H9 (cell line): ENCODE data around the gene LIPC. TPM values are rescaled to one million over a fixed set of nuclear protein-coding genes. Genes with fewer than 3 reads are reported as not detected.

Source experiments
- DNase-seq: peaks from one replicate; pipeline ENCODE4 v3.0.0-alpha.2; 2017
- H2AFZ ChIP-seq: one replicate; pipeline ENCODE4 v1.6.1; 2013; ENCODE audit warnings: mild to moderate bottlenecking, low read length, control low read depth, moderate library complexity
- H2AK5ac ChIP-seq: 2 replicates; pipeline ENCODE4 v1.6.1; 2013; ENCODE audit warnings: low read length, control low read depth, mixed read lengths; ENCODE audit not compliant: insufficient read length
- H2BK120ac ChIP-seq: one replicate; pipeline ENCODE4 v1.6.1; 2013; ENCODE audit warnings: low read depth, mild to moderate bottlenecking, low read length, control low read depth, inconsistent platforms; ENCODE audit not compliant: poor library complexity, severe bottlenecking
- H2BK12ac ChIP-seq: 2 replicates; pipeline ENCODE4 v1.6.1; 2013; ENCODE audit warnings: low read length, control low read depth, mixed read lengths, low read depth; ENCODE audit not compliant: insufficient read length
- H2BK15ac ChIP-seq: 2 replicates; pipeline ENCODE4 v1.6.1; 2013; ENCODE audit warnings: low read depth, low read length, control low read depth
- H2BK20ac ChIP-seq: one replicate; pipeline ENCODE4 v1.6.1; 2013; ENCODE audit warnings: low read depth, mild to moderate bottlenecking, low read length, control low read depth, inconsistent platforms; ENCODE audit not compliant: poor library complexity, severe bottlenecking
- H2BK5ac ChIP-seq: 2 replicates; pipeline ENCODE4 v1.6.1; 2013; ENCODE audit warnings: low read length, control low read depth, mixed read lengths; ENCODE audit not compliant: insufficient read length
- H3K14ac ChIP-seq: 2 replicates; pipeline ENCODE4 v1.6.1; 2013; ENCODE audit warnings: low read length, control low read depth; ENCODE audit not compliant: insufficient read depth
- H3K18ac ChIP-seq: 2 replicates; pipeline ENCODE4 v1.6.1; 2013; ENCODE audit warnings: low read depth, mild to moderate bottlenecking, mixed read lengths, low read length, control low read depth; ENCODE audit not compliant: insufficient read length
- H3K23ac ChIP-seq: 2 replicates; pipeline ENCODE4 v1.6.1; 2013; ENCODE audit warnings: low read length, control low read depth, mixed read lengths, low read depth; ENCODE audit not compliant: insufficient read length
- H3K23me2 ChIP-seq: 2 replicates; pipeline ENCODE4 v1.6.1; 2013; ENCODE audit warnings: low read depth, mild to moderate bottlenecking, mixed read lengths, low read length, control low read depth; ENCODE audit not compliant: insufficient read length, poor library complexity, severe bottlenecking
- H3K27ac ChIP-seq: 2 replicates; pipeline ENCODE4 v1.5.1; 2013; ENCODE audit warnings: low read length, control low read depth, mixed read lengths, low read depth; ENCODE audit not compliant: insufficient read length
- H3K27me3 ChIP-seq: 2 replicates; pipeline ENCODE4 v1.6.1; 2013; ENCODE audit warnings: low read length, control low read depth, inconsistent platforms; ENCODE audit not compliant: insufficient read depth
- H3K4ac ChIP-seq: 2 replicates; pipeline ENCODE4 v1.6.1; 2013; ENCODE audit warnings: low read depth, mild to moderate bottlenecking, control low read depth, inconsistent platforms, low read length, moderate library complexity
- H3K4me1 ChIP-seq: 2 replicates; pipeline ENCODE4 v1.6.1; 2013; ENCODE audit warnings: low read length, control low read depth, inconsistent platforms; ENCODE audit not compliant: insufficient read depth
- H3K4me2 ChIP-seq: 2 replicates; pipeline ENCODE4 v1.6.1; 2013; ENCODE audit warnings: low read length, control low read depth, mixed read lengths; ENCODE audit not compliant: insufficient read length, insufficient read depth
- H3K56ac ChIP-seq: 2 replicates; pipeline ENCODE4 v1.6.1; 2013; ENCODE audit warnings: low read depth, mild to moderate bottlenecking, mixed read lengths, low read length, control low read depth; ENCODE audit not compliant: insufficient read length
- H3K79me1 ChIP-seq: 2 replicates; pipeline ENCODE4 v1.6.1; 2013; ENCODE audit warnings: low read depth, mild to moderate bottlenecking, moderate library complexity, low read length, control low read depth, inconsistent platforms; ENCODE audit not compliant: insufficient read depth, poor library complexity, severe bottlenecking
- H3K79me2 ChIP-seq: 2 replicates; pipeline ENCODE4 v1.6.1; 2013; ENCODE audit warnings: low read length, control low read depth, inconsistent platforms; ENCODE audit not compliant: insufficient read depth
- H3K9ac ChIP-seq: 2 replicates; pipeline ENCODE4 v1.6.1; 2013; ENCODE audit warnings: low read length, control low read depth, mixed read lengths; ENCODE audit not compliant: insufficient read length; ENCODE audit errors: extremely low read depth
- H3K9me3 ChIP-seq: one replicate; pipeline ENCODE4 v1.6.1; 2013; ENCODE audit warnings: low read depth, low read length, inconsistent platforms; ENCODE audit not compliant: control insufficient read depth
- H3T11ph ChIP-seq: one replicate; pipeline ENCODE4 v1.6.1; 2013; ENCODE audit warnings: mild to moderate bottlenecking, low read length, control low read depth, inconsistent platforms
- H4K20me1 ChIP-seq: one replicate; pipeline ENCODE4 v1.6.1; 2013; ENCODE audit not compliant: control insufficient read depth, insufficient read length, insufficient read depth
- H4K5ac ChIP-seq: 2 replicates; pipeline ENCODE4 v1.6.1; 2013; ENCODE audit warnings: low read depth, mild to moderate bottlenecking, mixed read lengths, low read length, control low read depth; ENCODE audit not compliant: insufficient read length
- H4K8ac ChIP-seq: replicated peaks from 2 replicates; pipeline ENCODE4 v1.6.1; 2013; ENCODE audit warnings: low read length, control low read depth, mixed read lengths, low read depth; ENCODE audit not compliant: insufficient read length
- H4K91ac ChIP-seq: 2 replicates; pipeline ENCODE4 v1.6.1; 2013; ENCODE audit warnings: low read depth, mild to moderate bottlenecking, moderate library complexity, mixed read lengths, low read length, control low read depth; ENCODE audit not compliant: insufficient read length
- H3K27ac Mint-ChIP-seq, 3 experiments: 2 replicates in 2 of 3; 3 replicates in 1 of 3; pipeline ENCODE4 v1.8.0; 2020 to 2021; ENCODE audit warnings: mixed read lengths in 3 of 3, mild to moderate bottlenecking in 1 of 3, moderate library complexity in 1 of 3
- H3K27me3 Mint-ChIP-seq: 2 replicates; pipeline ENCODE4 v1.8.0; 2021; ENCODE audit warnings: low read depth, mild to moderate bottlenecking, moderate library complexity, mixed read lengths
- H3K36me3 Mint-ChIP-seq, 3 experiments: 2 replicates in 2 of 3; 3 replicates in 1 of 3; pipeline ENCODE4 v1.8.0; 2020 to 2021; ENCODE audit warnings: low read depth in 3 of 3, mixed read lengths in 3 of 3; ENCODE audit not compliant: insufficient read depth in 1 of 3
- H3K4me1 Mint-ChIP-seq, 2 experiments: 2 replicates each; pipeline ENCODE4 v1.8.0; 2020; ENCODE audit warnings: mixed read lengths in 2 of 2
- H3K4me3 Mint-ChIP-seq, 2 experiments: 2 replicates in 1 of 2; 3 replicates in 1 of 2; pipeline ENCODE4 v1.8.0; 2020 to 2021; ENCODE audit warnings: mild to moderate bottlenecking in 2 of 2, mixed read lengths in 2 of 2, moderate library complexity in 1 of 2
- H3K9me3 Mint-ChIP-seq, 2 experiments: 2 replicates in 1 of 2; 3 replicates in 1 of 2; pipeline ENCODE4 v1.8.0; 2020; ENCODE audit warnings: mild to moderate bottlenecking in 2 of 2, mixed read lengths in 2 of 2, moderate library complexity in 1 of 2
- CTCF ChIP-seq: fragments of 200-600 bp; sonication (generic); conservative IDR thresholded peaks from 3 replicates; pipeline ENCODE4 v1.8.0; 2021; ENCODE audit warnings: antibody characterized with exemption, mild to moderate bottlenecking
- WGBS: extraction: QIAGEN DNeasy Blood & Tissue Kit; methylation state at CpG from one replicate; pipeline ENCODE4 v1.1.7; 2013; ENCODE audit warnings: missing lambda C conversion rate, low lambda C conversion rate, mixed read lengths; ENCODE audit not compliant: insufficient read length; ENCODE audit errors: extremely low coverage; 5-methylcytosine and 5-hydroxymethylcytosine counted together
- total RNA-seq: library from RNA; stranded (reverse); gene quantifications from 2 replicates; pipeline ENCODE4 v1.2.1, GENCODE V29; 2021

The LIPC gene
- total RNA-seq, 1 experiment from 2014 or later: not detected

- no peaks in the 10 kb centered on the region for H3K9me3 ChIP-seq
- no peak overlapping the region for H3K18ac ChIP-seq
- no peak overlapping the region for H3K4me3 Mint-ChIP-seq
- H3K27ac Mint-ChIP-seq: no peak overlapping the region
- H2AFZ ChIP-seq: no peak overlapping the region
- no peaks in the 10 kb centered on the region for H3K23me2 ChIP-seq
- H3K23ac ChIP-seq: no peak overlapping the region
- no peaks in the 10 kb centered on the region; the same call in 1 of the 2 replicates for H3K4me1 ChIP-seq
- H3K4me1 Mint-ChIP-seq: peaks cover 14 to 32% of the 10 kb centered on the region in 2 experiments
- no peak overlapping the region for H2BK20ac ChIP-seq
- H3K14ac ChIP-seq: no peak overlapping the region
- no peak overlapping the region for H3K4me2 ChIP-seq
- no peaks in the 10 kb centered on the region for H3K79me1 ChIP-seq
- DNase-seq: no peak
- TF ChIP-seq CTCF: no peak
- no peak overlapping the region for H3K4ac ChIP-seq
- no peak overlapping the region for H4K8ac ChIP-seq
- no peaks in the 10 kb centered on the region for H3K27me3 ChIP-seq
- H3K9ac ChIP-seq: no peak overlapping the region
- no peaks in the 10 kb centered on the region for H3K27me3 Mint-ChIP-seq
- H2AK5ac ChIP-seq: no peak overlapping the region
- no peak overlapping the region for H2BK5ac ChIP-seq
- WGBS: no CpG with 5 or more reads among the region's 2 CpGs
- no peak overlapping the region for H3K27ac ChIP-seq
- no peaks in the 10 kb centered on the region for H3K36me3 Mint-ChIP-seq
- no peak overlapping the region for H3T11ph ChIP-seq
- no peak overlapping the region for H4K5ac ChIP-seq
- no peak overlapping the region for H2BK15ac ChIP-seq
- H2BK12ac ChIP-seq: no peak overlapping the region
- H3K79me2 ChIP-seq: no peaks in the 10 kb centered on the region
- H2BK120ac ChIP-seq: no peak overlapping the region
- H4K20me1 ChIP-seq: no peaks in the 10 kb centered on the region
- no peak overlapping the region for H3K56ac ChIP-seq
- no peaks in the 10 kb centered on the region for H3K9me3 Mint-ChIP-seq
- no peak overlapping the region for H4K91ac ChIP-seq
These were observed 34.8 kb downstream of the LIPC start for GRCh38 chr15:58466566-58466965.
